Medulla oblongata (tissue), 1 donor: ENCODE data around the gene HDHD5.
"Not testable (repeated sequence)": the region's sequence is repeated elsewhere in the genome, so short reads cannot be mapped to it uniquely, and the experiment has no call there.

ENCODE experiments used
- DNase-seq: peaks from one replicate; pipeline ENCODE4 v3.0.0-alpha.2; 2015; ENCODE audit errors: extremely low spot score

HDHD5 gene

GRCh38 chr22:17155941-17156340, 3.1 kb downstream of the HDHD5 start:
- no peak for DNase-seq

DNA sequence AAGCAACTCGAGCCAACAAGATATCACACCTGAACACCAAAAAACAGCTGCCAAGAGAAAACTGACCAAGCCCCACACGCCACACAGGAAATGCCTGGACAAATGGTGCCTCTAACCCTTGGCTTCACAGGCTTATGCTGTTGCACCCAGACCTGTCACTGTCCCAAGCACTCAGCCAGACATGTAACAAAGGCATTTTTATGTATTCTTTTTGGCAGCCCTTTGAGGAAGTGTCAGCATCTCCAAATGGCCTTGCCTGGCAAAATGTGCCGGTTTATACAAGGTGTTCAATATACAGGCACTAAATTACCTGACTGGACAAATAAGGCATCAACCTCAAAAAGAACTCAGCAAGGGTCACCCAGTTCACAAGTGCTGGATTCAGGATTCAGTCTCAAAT, 6.1 kb downstream of the HDHD5 start:
- no peak for DNase-seq

GRCh38 chr22:17152340-17152739, 6.7 kb downstream of the HDHD5 start:
- no peak for DNase-seq

- DNase-seq, result no peak
Measured at GRCh38 chr22:17149076-17149815, 9.8 kb downstream of the HDHD5 start.

GRCh38 chr22:17147458-17147857, 11.6 kb downstream of the HDHD5 start:
- not testable (repeated sequence) for DNase-seq

GRCh38 chr22:17145021-17145680, 13.9 kb downstream of the HDHD5 start:
- DNase-seq, result no peak

GRCh38 chr22:17143826-17144225, 15.3 kb downstream of the HDHD5 start:
- DNase-seq, result no peak

DNA sequence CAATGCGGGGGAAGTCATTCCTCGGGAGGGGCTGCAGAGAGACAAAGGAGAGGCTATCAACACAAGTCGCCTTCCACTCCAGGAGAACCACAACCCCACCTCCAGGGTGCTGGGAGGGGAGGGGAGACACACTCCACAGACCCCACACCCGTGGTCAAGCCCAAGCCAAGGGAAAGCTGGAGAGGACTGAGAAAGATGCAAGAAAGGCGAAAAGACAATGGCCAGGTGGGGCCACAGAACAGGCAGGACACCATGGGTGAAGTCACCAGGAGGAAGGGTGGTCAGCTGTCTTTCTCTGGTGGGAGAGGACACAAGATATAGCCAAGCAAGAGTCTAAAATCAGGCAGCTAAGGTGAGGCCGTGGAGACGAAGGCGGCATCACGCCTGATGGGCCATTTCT, 16.0 kb downstream of the HDHD5 start:
- no peak for DNase-seq

DNA sequence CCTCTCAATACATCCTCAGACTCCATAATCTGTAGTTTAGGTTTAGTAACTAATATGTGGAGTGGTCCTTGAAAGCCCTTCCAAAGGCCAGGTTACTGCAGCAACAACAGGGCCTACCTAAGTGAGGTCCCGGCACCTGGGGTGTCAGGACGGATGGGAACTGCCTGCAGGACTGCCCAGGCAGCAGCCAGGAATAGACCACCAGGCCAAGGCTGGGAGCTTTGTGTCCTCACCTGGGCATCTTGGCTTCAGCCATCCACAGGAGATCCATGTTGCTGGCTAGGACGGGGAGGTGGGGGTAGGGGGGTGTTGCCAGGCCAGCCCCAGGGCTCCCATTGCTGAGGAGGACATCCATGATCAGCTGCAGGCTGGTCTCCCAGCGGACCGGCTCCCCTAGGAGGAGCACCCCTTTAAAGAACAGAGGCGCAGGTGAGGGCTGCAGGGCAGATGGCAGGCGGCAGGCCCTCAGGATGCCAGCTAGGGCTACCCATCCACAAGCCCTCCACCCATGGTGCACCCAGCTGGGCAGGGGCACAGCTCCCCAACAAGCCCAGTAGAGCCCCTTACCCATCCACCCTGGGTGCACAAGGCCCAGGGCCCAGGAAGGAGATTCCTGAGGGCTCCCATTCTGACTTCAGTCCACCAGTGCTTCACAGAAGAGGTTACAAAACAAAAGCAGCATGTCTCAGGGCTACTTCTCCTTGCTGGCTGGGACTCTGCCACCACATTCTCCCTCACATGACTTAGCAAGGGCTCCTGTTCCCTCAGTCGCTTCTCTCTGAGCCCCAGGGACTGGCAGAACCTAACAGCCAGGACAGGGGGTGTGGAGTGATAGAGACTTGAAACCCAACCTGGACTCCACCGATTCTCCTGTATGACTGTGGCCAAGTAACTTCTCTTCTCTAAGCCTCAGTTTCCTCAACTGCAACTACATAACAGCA, 18.0 kb downstream of the HDHD5 start:
- peak; percentile 27 for DNase-seq

- no peak for DNase-seq
Measured at GRCh38 chr22:17140022-17140421, 19.1 kb downstream of the HDHD5 start.

GRCh38 chr22:17138513-17138912, 20.6 kb downstream of the HDHD5 start:
- DNase-seq, result no peak

DNA sequence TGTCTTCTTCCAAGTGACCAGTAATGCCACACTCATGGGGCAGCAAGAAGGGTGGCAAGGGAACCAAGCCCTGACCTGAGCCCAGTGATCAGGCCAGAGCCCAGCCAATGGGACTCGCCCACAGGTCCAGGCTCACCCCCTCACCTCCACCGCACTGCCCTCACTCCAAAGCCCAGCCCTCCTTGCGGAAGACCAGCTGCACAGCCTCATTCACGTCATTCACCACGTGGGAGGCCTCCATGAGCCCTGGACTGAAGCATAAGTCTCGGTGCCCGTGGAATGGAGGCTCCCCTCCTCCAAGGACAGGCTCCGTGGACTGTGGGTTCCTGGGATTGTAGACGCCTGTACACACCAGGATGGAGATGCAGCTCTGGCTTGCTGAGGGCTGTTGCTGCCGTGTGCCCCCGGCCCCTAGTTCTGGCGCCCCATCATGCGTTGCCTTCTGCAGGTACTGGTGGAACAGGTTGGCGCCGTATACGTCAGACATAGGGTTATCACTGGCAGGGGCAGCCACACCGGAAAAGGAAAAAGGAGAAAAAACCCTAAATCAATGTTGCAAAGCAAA, 21.1 kb downstream of the HDHD5 start:
- no peak for DNase-seq

GRCh38 chr22:17137170-17137569, 21.9 kb downstream of the HDHD5 start:
- no peak for DNase-seq

- DNase-seq, result no peak
Measured at GRCh38 chr22:17135153-17135760, 23.8 kb downstream of the HDHD5 start.

GRCh38 chr22:17133137-17133536, 25.9 kb downstream of the HDHD5 start:
- no peak for DNase-seq

- DNase-seq, result no peak
Measured at GRCh38 chr22:17132112-17132511, 27.0 kb downstream of the HDHD5 start.

GRCh38 chr22:17131686-17132085, 27.4 kb downstream of the HDHD5 start:
- no peak for DNase-seq

DNA sequence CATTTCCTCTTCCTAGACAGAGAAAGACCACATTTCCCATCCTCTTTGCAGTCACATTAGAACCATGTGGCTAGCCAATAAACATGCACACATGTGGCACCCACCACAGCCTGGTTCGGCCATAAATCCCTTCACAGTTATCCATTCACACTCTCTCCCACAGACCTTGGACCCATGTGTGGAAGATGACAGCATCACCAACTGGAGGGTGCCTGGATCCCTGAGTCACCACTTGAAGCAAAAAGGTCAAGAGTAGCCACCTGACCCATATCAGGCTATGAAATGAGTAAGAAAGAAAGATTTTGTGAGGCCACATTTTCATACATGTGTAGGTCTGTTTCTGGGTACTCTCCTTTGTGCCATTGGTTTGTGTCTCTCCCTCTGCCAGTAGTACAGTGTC, 28.9 kb downstream of the HDHD5 start:
- DNase-seq, result no peak

GRCh38 chr22:17121233-17122195, 37.6 kb downstream of the HDHD5 start, which contains the start of gene TMEM121B:
Gene TMEM121B (minus strand): TSS chr22:17121360. CDS start chr22:17121127, 233 bp downstream.
- DNase-seq, result peak; percentile 55

DNA sequence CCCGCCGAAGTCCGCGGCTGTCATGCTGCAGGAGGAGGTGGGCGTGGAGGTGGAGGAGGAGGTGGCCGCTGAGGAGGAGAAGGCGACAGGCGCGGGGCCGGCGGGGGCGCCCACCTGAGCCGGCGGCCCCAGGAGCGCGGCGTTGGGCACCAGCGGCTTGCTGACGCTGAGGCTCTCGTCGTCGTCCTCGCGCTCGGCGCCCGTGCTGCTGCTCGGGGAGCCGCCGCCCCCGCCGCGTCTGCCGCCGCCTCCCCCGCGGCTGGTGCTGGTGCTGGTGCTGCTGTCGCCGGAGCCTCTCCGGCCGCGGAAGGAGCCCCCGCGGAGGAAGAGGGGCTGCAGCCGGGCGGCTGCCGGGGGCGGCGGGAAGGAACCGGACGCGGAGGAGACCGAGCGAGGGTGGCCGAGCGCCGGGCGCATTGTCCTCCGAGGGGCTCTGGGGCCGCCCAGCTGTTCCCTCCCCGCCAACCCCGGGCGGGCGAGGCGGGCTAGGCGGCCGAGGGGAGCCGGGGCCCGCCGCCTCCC, 38.3 kb downstream of the HDHD5 start:
- no peak for DNase-seq
